IPS DF 6.9 (cell line): ENCODE data around the gene OPRL1.

Experiments
- DNase-seq: peaks from one replicate; pipeline ENCODE4 v3.0.0-alpha.2; 2013; ENCODE audit warnings: low read depth, low spot score
- H3K27ac ChIP-seq: one replicate; pipeline ENCODE4 v1.5.1; 2013; ENCODE audit warnings: low read length, control low read depth
- H3K27me3 ChIP-seq: 2 replicates; pipeline ENCODE4 v1.6.1; 2013; ENCODE audit warnings: mild to moderate bottlenecking, low read length; ENCODE audit not compliant: control insufficient read depth, insufficient read depth
- H3K36me3 ChIP-seq: 2 replicates; pipeline ENCODE4 v1.6.1; 2013; ENCODE audit warnings: low read length; ENCODE audit not compliant: control insufficient read depth, insufficient read depth
- H3K4me1 ChIP-seq: 2 replicates; pipeline ENCODE4 v1.6.1; 2013; ENCODE audit warnings: low read length; ENCODE audit not compliant: control insufficient read depth, insufficient read depth
- H3K4me3 ChIP-seq: 2 replicates; pipeline ENCODE4 v1.5.1; 2013; ENCODE audit warnings: mild to moderate bottlenecking, low read length
- H3K9me3 ChIP-seq: 2 replicates; pipeline ENCODE4 v1.6.1; 2013; ENCODE audit warnings: low read length, inconsistent platforms; ENCODE audit not compliant: control insufficient read depth, insufficient read depth
- WGBS: extraction: QIAGEN DNeasy Blood & Tissue Kit; methylation state at CpG from one replicate; pipeline ENCODE4 v1.1.7; 2013; ENCODE audit warnings: mixed read lengths, missing lambda C conversion rate; ENCODE audit not compliant: insufficient read length, insufficient coverage; 5-methylcytosine and 5-hydroxymethylcytosine counted together

OPRL1 gene

DNA sequence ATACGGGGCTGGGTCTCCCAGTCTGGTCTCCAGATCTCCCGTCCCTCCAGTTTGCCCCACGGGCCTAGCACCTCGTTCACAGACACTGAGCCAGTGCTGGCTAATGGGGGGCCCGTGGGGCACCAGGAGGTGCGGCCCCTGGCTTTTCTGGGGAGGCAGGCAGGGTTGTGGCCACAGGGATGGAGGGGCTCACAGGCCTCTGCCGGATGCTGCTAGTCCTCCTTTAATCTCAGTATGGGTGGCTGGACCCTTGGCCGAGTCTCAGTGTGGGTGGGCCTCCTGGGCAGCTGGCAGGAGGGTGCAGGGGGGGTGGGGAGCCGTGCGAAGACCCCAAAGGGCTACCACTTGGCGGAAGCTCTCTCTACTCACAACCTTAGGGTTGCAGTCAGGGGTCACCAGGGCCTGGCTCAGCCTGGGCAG lies 28.8 kb upstream of the OPRL1 start:
- peaks cover 3% of the 10 kb centered on the region; the same call in 1 of the 2 replicates for H3K4me1 ChIP-seq
- no CpG with 5 or more reads among the region's 11 CpGs for WGBS

DNA sequence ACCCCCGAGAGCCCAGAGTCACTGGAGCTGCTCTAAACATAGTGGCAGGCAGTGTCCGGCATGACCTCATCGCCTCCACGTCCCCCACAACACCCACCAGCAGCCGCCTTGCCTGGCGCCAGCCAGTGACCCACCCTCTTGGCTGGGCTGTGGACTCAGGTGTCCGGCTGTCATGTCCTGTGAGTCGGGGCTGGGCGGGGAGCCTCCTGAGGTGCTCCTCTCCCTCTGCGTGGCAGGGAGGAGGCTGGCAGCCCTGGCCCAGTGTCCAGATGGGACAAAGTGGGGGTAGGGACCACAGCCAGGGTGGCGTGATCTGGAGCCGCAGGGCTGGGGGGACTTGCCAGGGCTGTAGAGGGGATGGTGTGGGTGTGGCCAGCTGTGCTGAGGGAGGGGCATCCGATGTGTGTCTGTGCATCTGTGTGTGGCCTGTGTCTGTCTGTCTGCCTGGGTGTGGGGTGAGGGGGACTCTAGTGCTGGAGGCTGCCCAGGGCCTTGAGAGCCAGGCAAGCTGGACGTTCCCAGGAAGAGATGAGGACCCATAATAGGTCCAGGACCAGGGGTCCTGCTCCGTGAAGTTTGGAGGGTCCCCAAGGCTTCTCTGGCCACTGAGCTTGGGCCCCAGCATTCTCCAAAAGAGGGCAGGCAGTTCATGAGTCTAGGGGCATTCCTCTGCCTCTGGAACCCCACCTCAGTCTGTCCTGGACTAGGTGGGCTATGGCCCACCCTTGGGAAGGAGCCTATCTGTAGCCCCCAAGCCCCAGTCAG lies 28.1 kb upstream of the OPRL1 start:
- WGBS: no CpG with 5 or more reads among the region's 15 CpGs
- DNase-seq: no peak
- no peaks in the 10 kb centered on the region for H3K9me3 ChIP-seq
- peaks cover 23% of the 10 kb centered on the region for H3K27me3 ChIP-seq
- H3K4me1 ChIP-seq: peaks cover 3% of the 10 kb centered on the region; the same call in 1 of the 2 replicates
- H3K36me3 ChIP-seq: no peaks in the 10 kb centered on the region
- no peak overlapping the region for H3K27ac ChIP-seq
- no peak overlapping the region for H3K4me3 ChIP-seq

More for the DNA sequence above, 28.8 kb upstream of the OPRL1 start:
- Histone ChIP-seq H3K9me3 (no peaks in the 10 kb centered on the region), H3K27ac (no peak overlapping the region), H3K27me3 (peaks cover 24% of the 10 kb centered on the region), H3K36me3 (no peaks in the 10 kb centered on the region), H3K4me3 (no peak overlapping the region)
- no peak for DNase-seq

DNA sequence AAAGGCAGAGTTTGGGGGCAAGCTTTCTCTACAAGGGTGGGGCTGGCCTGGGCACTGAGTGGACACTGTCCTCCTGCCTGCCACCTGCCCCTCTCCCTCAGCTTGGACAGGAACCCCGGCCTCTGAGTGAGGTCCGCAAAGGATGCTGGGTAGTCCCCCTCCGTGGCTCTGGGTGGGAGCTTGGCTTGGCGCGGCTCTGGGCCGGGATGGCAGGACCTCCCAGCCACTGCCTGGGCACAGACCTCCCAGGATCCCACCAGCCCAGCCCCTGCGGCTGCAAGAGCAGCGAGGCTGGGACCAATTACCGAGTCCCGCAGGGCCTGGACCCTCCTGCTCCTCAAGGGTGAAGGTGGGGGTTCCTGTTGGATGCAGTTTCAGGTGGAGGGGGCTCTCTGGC lies 27.6 kb upstream of the OPRL1 start:
- Histone ChIP-seq H3K27me3 (peaks cover 17% of the 10 kb centered on the region), H3K4me1 (peaks cover 8% of the 10 kb centered on the region), H3K36me3 (no peaks in the 10 kb centered on the region), H3K9me3 (no peaks in the 10 kb centered on the region), H3K4me3 (no peak overlapping the region), H3K27ac (no peak overlapping the region)
- no peak for DNase-seq
- WGBS: no CpG with 5 or more reads among the region's 10 CpGs

DNA sequence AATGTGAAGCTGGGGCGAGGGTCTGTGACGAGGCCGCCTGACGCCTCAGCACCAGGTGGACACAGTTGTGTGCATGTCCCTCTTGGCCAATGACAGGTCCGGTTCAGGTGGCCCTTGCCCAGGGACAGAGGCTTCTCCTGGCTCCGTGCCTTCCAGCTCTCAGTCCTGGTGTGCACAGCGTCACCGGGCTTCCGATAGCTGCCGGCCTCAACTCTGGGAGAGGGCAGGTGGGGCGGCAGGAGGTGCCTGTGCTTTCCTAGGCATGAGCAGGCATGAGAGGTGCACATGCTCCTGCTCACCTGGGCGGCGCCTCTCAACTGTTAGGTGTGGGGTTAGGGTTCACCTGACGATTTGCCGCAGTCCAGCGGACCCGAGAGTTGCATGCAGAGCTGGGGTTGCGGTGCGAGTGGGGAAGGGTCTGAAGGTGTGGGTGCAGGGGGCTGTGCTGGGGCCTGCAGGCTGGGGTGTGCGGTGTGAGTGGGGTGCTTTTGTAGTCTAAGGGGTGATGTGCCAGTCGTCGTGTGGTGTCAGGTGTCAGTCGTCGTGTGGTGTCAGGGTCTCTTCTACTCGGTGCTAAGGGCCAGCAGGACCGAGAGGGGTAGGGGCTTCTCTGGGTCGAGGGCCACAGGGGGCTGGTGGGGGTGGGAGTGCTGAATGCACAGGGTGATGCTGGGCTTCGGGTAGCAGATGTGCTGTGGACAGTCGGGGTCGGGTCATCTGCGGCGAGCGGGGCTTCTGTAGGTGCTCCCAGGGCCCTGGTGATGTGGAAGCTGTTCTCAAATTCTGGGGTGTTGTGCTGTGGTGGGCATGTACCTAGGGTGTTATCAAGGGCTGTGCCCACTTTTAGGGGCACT lies 26.7 kb upstream of the OPRL1 start:
- no peaks in the 10 kb centered on the region for H3K9me3 ChIP-seq
- H3K4me1 ChIP-seq: peaks cover 9% of the 10 kb centered on the region
- no peak overlapping the region for H3K4me3 ChIP-seq
- H3K27ac ChIP-seq: no peak overlapping the region
- no peak for DNase-seq
- peaks cover 10% of the 10 kb centered on the region for H3K27me3 ChIP-seq
- no CpG with 5 or more reads among the region's 33 CpGs for WGBS
- no peaks in the 10 kb centered on the region for H3K36me3 ChIP-seq

DNA sequence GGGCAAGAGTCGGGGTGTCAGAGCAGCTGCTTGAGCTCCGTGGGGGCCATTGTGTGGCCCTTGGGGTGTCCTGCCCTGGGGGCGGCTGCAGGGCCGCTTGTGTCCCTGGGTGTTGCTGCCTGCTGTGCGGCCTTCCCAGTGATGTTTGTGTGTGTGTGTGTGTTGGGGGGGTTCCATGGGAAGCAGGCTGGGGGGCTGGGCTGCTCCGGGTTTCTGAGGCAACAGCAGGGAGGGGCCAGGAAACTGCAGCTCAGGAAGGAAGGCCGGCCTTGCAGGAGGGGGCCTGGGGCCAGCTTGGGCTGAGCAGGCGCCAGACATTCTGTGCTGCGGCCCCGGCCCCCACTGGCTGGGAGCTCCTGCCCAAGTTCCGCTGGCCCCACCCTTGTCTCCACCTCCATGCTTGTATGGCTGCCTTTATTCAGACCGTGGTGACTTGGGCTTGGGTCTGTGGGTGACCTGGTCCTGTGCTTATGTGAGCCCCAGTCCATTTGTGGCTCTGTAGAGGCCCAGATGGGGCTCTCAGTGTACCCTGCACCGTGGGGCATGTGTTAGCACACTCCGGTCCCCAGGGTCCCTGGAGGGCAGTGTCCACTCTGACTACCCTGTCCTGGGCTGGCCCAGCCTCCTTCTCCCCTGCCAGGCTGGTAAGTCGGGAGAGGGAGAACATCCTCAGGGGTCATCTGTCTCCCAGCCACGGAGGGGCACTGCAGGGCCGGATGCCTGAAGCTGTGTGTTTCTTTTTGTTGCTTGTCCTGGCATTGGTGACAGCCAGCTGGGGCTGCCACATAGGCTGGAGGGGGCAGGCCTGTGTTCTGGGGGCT lies 25.8 kb upstream of the OPRL1 start:
- DNase-seq: no peak
- Histone ChIP-seq H3K27ac (no peak overlapping the region), H3K4me3 (no peak overlapping the region), H3K4me1 (peaks cover 8% of the 10 kb centered on the region; the same call in 1 of the 2 replicates), H3K9me3 (no peaks in the 10 kb centered on the region), H3K27me3 (peaks cover 5% of the 10 kb centered on the region), H3K36me3 (no peaks in the 10 kb centered on the region)
- no CpG with 5 or more reads among the region's 17 CpGs for WGBS

DNA sequence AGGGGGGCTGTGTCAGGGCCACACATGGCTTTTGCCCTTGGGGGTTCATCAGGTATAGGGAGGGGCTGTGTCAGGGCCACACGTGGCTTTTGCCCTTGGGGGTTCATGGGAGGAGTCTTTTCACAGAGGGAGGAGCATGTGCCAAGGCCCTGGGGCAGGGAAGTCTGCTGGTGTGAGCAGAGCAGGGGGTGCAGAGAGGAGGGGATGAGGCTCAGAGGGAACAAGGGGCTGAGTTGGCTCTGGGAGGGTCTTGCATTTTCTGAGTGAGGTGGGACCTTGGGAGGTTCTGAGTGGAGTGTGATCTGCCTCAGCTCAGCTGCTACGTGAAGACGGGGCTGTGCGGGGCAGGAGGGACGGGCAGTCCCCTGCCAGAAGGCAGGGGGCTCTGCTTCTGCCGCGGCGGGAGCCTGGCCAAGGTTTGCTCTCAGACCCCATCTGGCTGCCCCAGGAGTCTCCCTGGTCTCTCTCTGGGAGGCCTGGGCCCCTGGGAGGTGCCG lies 24.4 kb upstream of the OPRL1 start:
- Histone ChIP-seq H3K4me1 (peaks cover 6% of the 10 kb centered on the region; the same call in 1 of the 2 replicates), H3K27me3 (no peaks in the 10 kb centered on the region), H3K9me3 (no peaks in the 10 kb centered on the region), H3K36me3 (no peaks in the 10 kb centered on the region), H3K4me3 (no peak overlapping the region), H3K27ac (no peak overlapping the region)
- no CpG with 5 or more reads among the region's 9 CpGs for WGBS
- DNase-seq: no peak

DNA sequence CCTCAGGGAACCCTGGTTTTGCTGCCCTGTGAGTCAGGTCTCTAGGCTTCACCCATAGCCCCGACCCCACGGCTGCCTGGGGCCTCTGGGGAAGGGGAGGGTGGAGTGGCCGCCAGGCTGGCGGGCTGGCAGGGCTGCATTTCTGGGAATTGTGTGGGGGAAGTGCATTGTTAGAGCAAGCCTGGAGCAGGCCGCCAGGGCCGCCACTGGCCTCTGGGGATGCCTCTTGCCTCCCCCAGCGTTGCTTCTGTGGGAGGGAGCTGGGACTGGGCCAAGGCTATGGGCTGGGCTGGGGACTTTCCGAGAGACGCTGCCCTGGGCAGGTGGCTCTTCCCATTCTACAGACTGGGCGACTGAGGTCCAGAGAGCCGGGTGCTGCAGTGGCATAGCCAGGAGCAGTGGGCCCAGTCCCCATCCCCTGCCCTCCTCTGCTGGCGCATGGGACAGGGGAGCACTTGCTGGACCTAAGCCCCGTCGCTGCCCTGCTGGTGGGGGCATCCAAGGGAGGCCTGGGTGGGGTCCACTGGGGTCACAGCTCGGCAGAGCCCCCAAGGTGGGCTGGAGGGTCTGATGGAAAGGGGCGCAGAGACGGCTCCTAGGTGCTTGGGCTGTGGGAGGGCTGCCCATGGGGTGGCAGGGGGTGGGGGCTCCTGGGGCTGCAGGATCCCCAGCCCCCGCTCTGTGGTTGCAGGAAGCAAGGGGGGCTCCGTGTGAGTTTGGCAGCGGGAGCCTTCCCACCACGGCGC lies 23.8 kb upstream of the OPRL1 start:
- no CpG with 5 or more reads among the region's 22 CpGs for WGBS
- Histone ChIP-seq H3K36me3 (no peaks in the 10 kb centered on the region), H3K27me3 (no peaks in the 10 kb centered on the region), H3K9me3 (no peaks in the 10 kb centered on the region), H3K27ac (no peak overlapping the region), H3K4me3 (no peak overlapping the region), H3K4me1 (peaks cover 6% of the 10 kb centered on the region; the same call in 1 of the 2 replicates)
- DNase-seq: no peak

DNA sequence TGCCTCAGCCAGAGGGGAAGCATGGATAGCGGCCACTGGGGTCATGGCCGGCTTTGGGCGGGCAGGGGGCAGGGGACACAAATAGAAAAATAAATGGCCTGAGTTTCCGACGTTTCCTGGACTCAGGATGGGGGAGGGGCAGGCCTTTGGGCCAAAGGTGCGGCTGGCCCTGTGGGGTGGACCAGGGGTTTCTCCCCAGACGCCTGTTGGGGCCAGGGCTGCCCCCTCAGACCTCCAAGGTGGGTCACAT lies 23.3 kb upstream of the OPRL1 start:
- H3K9me3 ChIP-seq: no peaks in the 10 kb centered on the region
- no peak overlapping the region for H3K4me3 ChIP-seq
- H3K27ac ChIP-seq: no peak overlapping the region
- H3K27me3 ChIP-seq: no peaks in the 10 kb centered on the region
- no CpG with 5 or more reads among the region's 7 CpGs for WGBS
- no peaks in the 10 kb centered on the region for H3K36me3 ChIP-seq
- H3K4me1 ChIP-seq: peaks cover 6% of the 10 kb centered on the region; the same call in 1 of the 2 replicates
- DNase-seq: no peak

DNA sequence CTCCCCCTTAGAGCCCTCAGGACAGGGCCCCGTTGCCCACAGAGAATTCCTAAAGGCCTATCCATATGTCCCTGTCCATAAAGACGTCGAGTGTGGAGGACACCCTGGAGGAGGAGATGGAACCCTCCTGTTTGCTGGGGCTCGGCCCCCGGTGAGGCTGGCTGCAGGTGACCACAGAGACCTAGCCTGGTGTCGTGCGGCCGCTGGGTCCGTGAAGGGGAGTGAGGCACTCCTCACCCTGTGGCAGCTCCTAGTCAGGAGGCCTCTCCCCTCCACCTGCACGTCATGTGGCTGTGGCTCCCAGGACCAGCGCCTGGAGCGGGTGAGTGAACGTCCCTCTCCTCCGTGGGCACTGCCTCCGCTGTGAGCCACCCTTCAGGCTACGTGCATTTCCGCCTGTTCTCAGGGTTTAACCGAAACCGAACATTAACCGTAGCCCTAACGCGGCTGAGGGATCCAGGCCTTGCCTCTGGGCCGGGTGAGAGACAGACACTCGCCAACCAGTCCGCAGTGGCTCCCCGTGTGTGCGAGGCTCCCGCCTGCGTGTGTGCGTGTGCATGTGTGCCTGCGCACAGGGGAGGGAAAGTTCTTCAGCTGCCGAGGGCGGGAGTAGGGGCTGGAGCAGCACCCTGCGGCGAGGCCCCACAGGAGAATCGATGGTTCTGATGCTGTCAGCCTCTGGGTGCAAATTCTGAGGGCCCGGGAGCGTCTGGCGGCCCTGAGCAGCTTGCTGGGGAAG lies 22.8 kb upstream of the OPRL1 start:
- no peak for DNase-seq
- no peak overlapping the region for H3K4me3 ChIP-seq

More for the DNA sequence above, 22.8 kb upstream of the OPRL1 start:
- no CpG with 5 or more reads among the region's 39 CpGs for WGBS
- Histone ChIP-seq H3K27me3 (no peaks in the 10 kb centered on the region), H3K4me1 (peaks cover 6% of the 10 kb centered on the region), H3K9me3 (no peaks in the 10 kb centered on the region), H3K36me3 (no peaks in the 10 kb centered on the region), H3K27ac (no peak overlapping the region)
